Karpas-422 (cell line): ENCODE measurements around the gene PRRX1. TPM values are rescaled to one million over a fixed set of nuclear protein-coding genes. Genes with fewer than 3 reads are reported as not detected.

ENCODE experiments used
- DNase-seq: peaks from one replicate; pipeline ENCODE4 v3.0.0-alpha.2; 2015
- H2AFZ ChIP-seq: fragments of 200-600 bp; sonication (generic); 2 replicates; pipeline ENCODE4 v1.6.1; 2014; ENCODE audit warnings: antibody characterized with exemption, low read length, mixed read lengths
- H3K27ac ChIP-seq: fragments of 200-600 bp; sonication (generic); 2 replicates; pipeline ENCODE4 v1.5.1; 2014; ENCODE audit warnings: mild to moderate bottlenecking, low read length, moderate library complexity
- H3K27me3 ChIP-seq: fragments of 200-600 bp; sonication (generic); 2 replicates; pipeline ENCODE4 v1.6.1; 2014; ENCODE audit warnings: low read length, mixed read lengths
- H3K36me3 ChIP-seq: fragments of 200-600 bp; sonication (generic); 2 replicates; pipeline ENCODE4 v1.6.1; 2014; ENCODE audit warnings: low read length, mixed read lengths; ENCODE audit not compliant: insufficient read depth
- H3K4me1 ChIP-seq: fragments of 200-600 bp; sonication (generic); 2 replicates; pipeline ENCODE4 v1.6.1; 2014; ENCODE audit warnings: mild to moderate bottlenecking, low read length, mixed read lengths
- H3K4me2 ChIP-seq: fragments of 200-600 bp; sonication (generic); 2 replicates; pipeline ENCODE4 v1.6.1; 2014; ENCODE audit warnings: low read length, low read depth, mild to moderate bottlenecking; ENCODE audit not compliant: poor library complexity, severe bottlenecking
- H3K4me3 ChIP-seq: fragments of 200-600 bp; sonication (generic); 2 replicates; pipeline ENCODE4 v1.5.1; 2014; ENCODE audit warnings: mild to moderate bottlenecking, antibody characterized with exemption, low read length, mixed read lengths
- H3K79me2 ChIP-seq: fragments of 200-600 bp; sonication (generic); 2 replicates; pipeline ENCODE4 v1.6.1; 2014; ENCODE audit warnings: mild to moderate bottlenecking, low read length, mixed read lengths
- H3K9ac ChIP-seq: fragments of 200-600 bp; sonication (generic); 2 replicates; pipeline ENCODE4 v1.6.0; 2014; ENCODE audit warnings: low read length
- H3K9me2 ChIP-seq: fragments of 200-600 bp; sonication (generic), shearing (Covaris generic); replicated peaks from 2 replicates; pipeline ENCODE4 v1.6.0; 2014; ENCODE audit warnings: mild to moderate bottlenecking, low read length, moderate library complexity; ENCODE audit not compliant: insufficient read depth
- H3K9me3 ChIP-seq: fragments of 300-700, 200-600 bp; sonication (generic); 2 replicates; pipeline ENCODE4 v1.6.1; 2014; ENCODE audit warnings: low read length, mixed read lengths
- H4K20me1 ChIP-seq: fragments of 200-600 bp; sonication (generic); 2 replicates; pipeline ENCODE4 v1.6.1; 2014; ENCODE audit warnings: mild to moderate bottlenecking, antibody characterized with exemption, low read length, low read depth; ENCODE audit not compliant: insufficient read depth
- total RNA-seq: library from RNA; depleted of rRNA; stranded (reverse); fragments of >200 nt; shearing (Covaris generic); gene quantifications from 2 replicates; pipeline ENCODE4 v1.2.3, GENCODE V29; 2014; ENCODE audit warnings: low replicate concordance

Gene PRRX1
- total RNA-seq, 1 experiment from 2014 or later, result not detected

DNA sequence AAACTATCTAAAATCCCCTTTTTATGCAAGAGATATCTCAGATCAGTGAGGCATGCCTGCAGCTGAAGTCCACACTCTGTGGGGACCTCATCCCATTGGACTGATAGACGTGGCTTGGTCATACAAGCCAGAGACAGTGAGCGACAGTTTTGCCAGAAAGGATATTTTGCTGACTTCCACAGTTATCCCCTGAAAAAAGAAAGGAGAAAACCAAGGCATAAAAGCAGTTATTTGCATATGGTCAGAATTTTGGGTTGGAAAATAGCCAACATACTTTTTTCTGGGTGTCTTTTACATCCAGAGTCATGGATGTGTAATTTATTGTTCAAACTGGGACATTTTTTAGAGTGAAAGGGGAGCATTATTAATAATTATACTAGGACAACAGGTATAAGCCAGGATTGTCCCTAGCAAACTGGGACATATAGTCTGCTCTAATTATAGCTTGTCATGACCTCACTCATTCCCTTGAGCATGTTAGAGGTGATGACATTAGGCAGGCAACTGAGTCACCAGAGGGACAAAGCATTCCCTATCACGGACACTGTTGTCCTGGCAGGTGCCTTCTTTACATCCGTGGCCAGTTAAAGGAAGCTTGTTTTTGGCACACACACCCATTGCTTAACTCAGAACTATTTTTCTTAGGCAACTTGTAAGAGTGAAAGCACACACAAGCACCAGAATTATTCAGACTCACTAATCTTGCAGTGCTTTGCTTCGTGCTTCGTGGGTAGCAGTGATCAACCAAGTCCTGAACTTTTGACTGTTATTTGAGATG, 65.5 kb downstream of the PRRX1 start:
- Histone ChIP-seq H3K4me3 (no peak overlapping the region), H3K9ac (no peak overlapping the region), H3K9me2 (no peaks in the 10 kb centered on the region), H3K27me3 (no peaks in the 10 kb centered on the region), H3K4me1 (no peaks in the 10 kb centered on the region), H3K79me2 (no peaks in the 10 kb centered on the region), H3K36me3 (no peaks in the 10 kb centered on the region), H4K20me1 (no peaks in the 10 kb centered on the region), H3K9me3 (no peaks in the 10 kb centered on the region), H2AFZ (no peak overlapping the region), H3K4me2 (no peak overlapping the region), H3K27ac (no peak overlapping the region)
- no peak for DNase-seq

GRCh38 chr1:170730014-170730413, 66.1 kb downstream of the PRRX1 start:
- H3K79me2 ChIP-seq, result no peaks in the 10 kb centered on the region
- H3K36me3 ChIP-seq, result no peaks in the 10 kb centered on the region
- no peak for DNase-seq
- no peaks in the 10 kb centered on the region for H3K9me3 ChIP-seq
- H3K4me2 ChIP-seq, result no peak overlapping the region
- H3K9ac ChIP-seq, result no peak overlapping the region
- no peaks in the 10 kb centered on the region for H4K20me1 ChIP-seq
- H2AFZ ChIP-seq, result no peak overlapping the region
- H3K4me3 ChIP-seq, result no peak overlapping the region
- H3K27ac ChIP-seq, result no peak overlapping the region
- no peaks in the 10 kb centered on the region for H3K27me3 ChIP-seq
- H3K4me1 ChIP-seq, result no peaks in the 10 kb centered on the region
- no peaks in the 10 kb centered on the region for H3K9me2 ChIP-seq

GRCh38 chr1:170730438-170730837, 66.5 kb downstream of the PRRX1 start:
- DNase-seq, result no peak
- H3K9me3 ChIP-seq, result no peaks in the 10 kb centered on the region
- no peak overlapping the region for H3K4me3 ChIP-seq

GRCh38 chr1:170731566-170732251, 67.8 kb downstream of the PRRX1 start:
- no peak overlapping the region for H3K4me3 ChIP-seq
- DNase-seq, result no peak
- no peaks in the 10 kb centered on the region for H3K36me3 ChIP-seq
- H4K20me1 ChIP-seq, result no peaks in the 10 kb centered on the region
- H3K79me2 ChIP-seq, result no peaks in the 10 kb centered on the region
- no peak overlapping the region for H3K27ac ChIP-seq
- no peaks in the 10 kb centered on the region for H3K9me2 ChIP-seq
- H3K27me3 ChIP-seq, result no peaks in the 10 kb centered on the region
- no peak overlapping the region for H3K9ac ChIP-seq
- no peak overlapping the region for H3K4me2 ChIP-seq
- no peaks in the 10 kb centered on the region for H3K4me1 ChIP-seq
- H2AFZ ChIP-seq, result no peak overlapping the region
- H3K9me3 ChIP-seq, result no peaks in the 10 kb centered on the region

More at GRCh38 chr1:170730438-170730837, 66.5 kb downstream of the PRRX1 start:
- H2AFZ ChIP-seq, result no peak overlapping the region
- H3K4me1 ChIP-seq, result no peaks in the 10 kb centered on the region
- H3K27me3 ChIP-seq, result no peaks in the 10 kb centered on the region
- no peak overlapping the region for H3K27ac ChIP-seq
- H3K36me3 ChIP-seq, result no peaks in the 10 kb centered on the region
- no peaks in the 10 kb centered on the region for H3K79me2 ChIP-seq
- no peaks in the 10 kb centered on the region for H3K9me2 ChIP-seq
- no peak overlapping the region for H3K9ac ChIP-seq
- H3K4me2 ChIP-seq, result no peak overlapping the region
- no peaks in the 10 kb centered on the region for H4K20me1 ChIP-seq

DNA sequence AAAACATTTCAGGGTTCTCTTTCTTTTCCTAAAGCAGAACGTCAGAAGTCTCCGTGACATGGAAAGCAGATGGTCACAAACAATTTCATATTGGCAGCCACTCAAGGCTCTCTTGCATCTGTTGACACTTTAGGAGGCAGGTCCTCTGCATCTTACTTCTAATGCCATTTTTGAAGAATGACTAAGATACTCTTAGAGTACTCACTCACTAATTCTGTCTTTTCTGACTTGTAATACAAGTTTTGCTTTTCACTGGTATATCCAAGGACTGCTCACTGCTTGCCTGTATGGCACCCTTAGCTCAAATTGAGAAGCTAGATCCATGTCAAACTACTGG, 68.3 kb downstream of the PRRX1 start:
- Histone ChIP-seq H3K9me3 (no peaks in the 10 kb centered on the region), H3K4me3 (no peak overlapping the region), H2AFZ (no peak overlapping the region), H4K20me1 (no peaks in the 10 kb centered on the region), H3K9ac (no peak overlapping the region), H3K9me2 (no peaks in the 10 kb centered on the region), H3K4me1 (no peaks in the 10 kb centered on the region), H3K36me3 (no peaks in the 10 kb centered on the region), H3K27me3 (no peaks in the 10 kb centered on the region), H3K79me2 (no peaks in the 10 kb centered on the region), H3K27ac (no peak overlapping the region), H3K4me2 (no peak overlapping the region)
- no peak for DNase-seq

- Histone ChIP-seq H3K9me2 (no peaks in the 10 kb centered on the region), H3K27ac (no peak overlapping the region), H4K20me1 (no peaks in the 10 kb centered on the region), H3K36me3 (no peaks in the 10 kb centered on the region), H2AFZ (no peak overlapping the region), H3K4me3 (no peak overlapping the region), H3K4me1 (no peaks in the 10 kb centered on the region), H3K27me3 (no peaks in the 10 kb centered on the region), H3K9me3 (no peaks in the 10 kb centered on the region), H3K4me2 (no peak overlapping the region), H3K79me2 (no peaks in the 10 kb centered on the region), H3K9ac (no peak overlapping the region)
- DNase-seq, result no peak
Measured at GRCh38 chr1:170734412-170735175, 70.7 kb downstream of the PRRX1 start.

GRCh38 chr1:170735366-170736263, 71.7 kb downstream of the PRRX1 start:
- Histone ChIP-seq H3K27me3 (no peaks in the 10 kb centered on the region), H3K4me2 (no peak overlapping the region), H3K9me3 (no peaks in the 10 kb centered on the region), H3K27ac (no peak overlapping the region), H4K20me1 (no peaks in the 10 kb centered on the region), H3K36me3 (no peaks in the 10 kb centered on the region), H3K9me2 (no peaks in the 10 kb centered on the region), H3K79me2 (no peaks in the 10 kb centered on the region), H3K9ac (no peak overlapping the region), H3K4me3 (no peak overlapping the region), H2AFZ (no peak overlapping the region), H3K4me1 (no peaks in the 10 kb centered on the region)
- no peak for DNase-seq
